ENCODE results near the gene TNFRSF1B. TPM values are rescaled to one million over a fixed set of nuclear protein-coding genes. Genes with fewer than 3 reads are reported as not detected.

The TNFRSF1B gene
- polyA plus RNA-seq, 1 donor from 2014 or later, result not detected

GRCh38 chr1:12179676-12180075, 12.9 kb downstream of the TNFRSF1B start:
- Histone ChIP-seq H3K79me2 (replicated peaks; ENCODE audit: insufficient read depth, low read length) (no peaks in the 10 kb centered on the region), H3K4me3 (ENCODE audit: low read length) (no peak overlapping the region), H3K9ac (ENCODE audit: low read length) (no peak overlapping the region), H3K4me2 (ENCODE audit: low read length) (no peak overlapping the region), H3K27me3 (ENCODE audit: insufficient read depth, low read depth, low read length) (no peaks in the 10 kb centered on the region), H3K9me2 (ENCODE audit: insufficient read depth, low read length) (no peaks in the 10 kb centered on the region), H3K27ac (ENCODE audit: low read length) (no peak overlapping the region), H3K36me3 (ENCODE audit: insufficient read depth, low read length) (no peaks in the 10 kb centered on the region), H3F3A (ENCODE audit: insufficient read depth, low read length, poor library complexity, severe bottlenecking) (no peaks in the 10 kb centered on the region), H2AFZ (ENCODE audit: low read depth, low read length) (no peak overlapping the region), H3K9me3 (ENCODE audit: low read length) (no peaks in the 10 kb centered on the region), H4K20me1 (ENCODE audit: insufficient read depth) (no peaks in the 10 kb centered on the region)
- TF ChIP-seq TAF1 (IDR thresholded peaks at IDR 0.05; ENCODE audit: low read depth), result no peak
- no peak for TF ChIP-seq MXI1 (conservative IDR thresholded peaks at IDR 0.05; ENCODE audit: poor library complexity, severe bottlenecking)
- TF ChIP-seq RAD21 (conservative IDR thresholded peaks at IDR 0.05), result no peak
- TF ChIP-seq SMC3 (conservative IDR thresholded peaks at IDR 0.05; ENCODE audit: poor library complexity), result no peak
- TF ChIP-seq EP300 (conservative IDR thresholded peaks at IDR 0.05; ENCODE audit: poor library complexity, severe bottlenecking), result no peak
- TF ChIP-seq EZH2 (IDR thresholded peaks at IDR 0.05; ENCODE audit: borderline replicate concordance, insufficient read depth, low read length, poor library complexity, severe bottlenecking), result no peak
- TF ChIP-seq CTCF (IDR thresholded peaks at IDR 0.05; ENCODE audit: poor library complexity, severe bottlenecking), result no peak
- no peak for TF ChIP-seq POLR2AphosphoS5 (IDR thresholded peaks at IDR 0.05)

- no peak overlapping the region for H3K27ac ChIP-seq (ENCODE audit: low read length)
- H3K9me2 ChIP-seq (ENCODE audit: insufficient read depth, low read length), result no peaks in the 10 kb centered on the region
- no peaks in the 10 kb centered on the region for H4K20me1 ChIP-seq (ENCODE audit: insufficient read depth)
- H3K27me3 ChIP-seq (ENCODE audit: insufficient read depth, low read depth, low read length), result no peaks in the 10 kb centered on the region
- TF ChIP-seq REST (IDR thresholded peaks at IDR 0.05; ENCODE audit: borderline replicate concordance) (no peak), SMC3 (conservative IDR thresholded peaks at IDR 0.05; ENCODE audit: poor library complexity) (no peak), CTCF (IDR thresholded peaks at IDR 0.05; ENCODE audit: poor library complexity, severe bottlenecking) (no peak), EZH2 (IDR thresholded peaks at IDR 0.05; ENCODE audit: borderline replicate concordance, insufficient read depth, low read length, poor library complexity, severe bottlenecking) (no peak), POLR2AphosphoS5 (IDR thresholded peaks at IDR 0.05) (no peak), RAD21 (conservative IDR thresholded peaks at IDR 0.05) (no peak), TAF1 (IDR thresholded peaks at IDR 0.05; ENCODE audit: low read depth) (no peak), MXI1 (conservative IDR thresholded peaks at IDR 0.05; ENCODE audit: poor library complexity, severe bottlenecking) (no peak), EP300 (conservative IDR thresholded peaks at IDR 0.05; ENCODE audit: poor library complexity, severe bottlenecking) (no peak)
- no peak overlapping the region for H3K4me3 ChIP-seq (ENCODE audit: low read length)
- H3K4me2 ChIP-seq (ENCODE audit: low read length), result no peak overlapping the region
- H3K9me3 ChIP-seq (ENCODE audit: low read length), result no peaks in the 10 kb centered on the region
- H3K36me3 ChIP-seq (ENCODE audit: insufficient read depth, low read length), result no peaks in the 10 kb centered on the region
- H3K79me2 ChIP-seq (replicated peaks; ENCODE audit: insufficient read depth, low read length), result no peaks in the 10 kb centered on the region
- no peak overlapping the region for H2AFZ ChIP-seq (ENCODE audit: low read depth, low read length)
- H3F3A ChIP-seq (ENCODE audit: insufficient read depth, low read length, poor library complexity, severe bottlenecking), result no peaks in the 10 kb centered on the region
- no peak overlapping the region for H3K9ac ChIP-seq (ENCODE audit: low read length)
Measured at GRCh38 chr1:12180315-12180714, 13.5 kb downstream of the TNFRSF1B start.

Measured in neural cell (in vitro differentiated cells).